ENCODE measurements around the gene GSTO1. TPM values are rescaled to one million over a fixed set of nuclear protein-coding genes. Genes with fewer than 3 reads are reported as not detected.

Gene GSTO1
- total RNA-seq, 2 experiments from 2014 or later, result 129 to 139 TPM

DNA sequence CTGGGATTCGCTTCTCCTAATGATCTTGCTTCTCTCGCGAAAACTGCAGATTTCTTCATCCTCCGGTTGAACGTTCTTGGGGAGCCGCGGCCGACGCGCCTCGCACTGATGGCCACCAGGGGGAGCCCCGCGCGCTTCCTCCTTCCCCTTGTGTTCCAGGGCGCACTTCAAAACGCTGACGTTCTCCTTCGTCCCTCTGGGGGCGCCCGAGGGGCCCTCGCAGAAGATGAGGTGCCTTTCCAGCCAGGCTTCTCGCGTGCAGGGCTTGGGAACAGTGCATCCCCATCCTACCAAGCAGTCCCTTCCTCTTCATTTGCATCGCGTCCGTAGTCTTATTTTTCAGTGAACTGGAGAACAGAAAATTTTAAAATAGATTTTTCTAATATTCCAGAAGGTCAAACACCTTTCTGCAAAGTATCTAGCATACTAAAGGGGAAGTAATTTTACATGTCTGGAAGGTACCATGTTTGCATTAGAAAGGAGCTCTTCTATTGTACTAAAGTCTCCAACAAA, 36.8 kb downstream of the GSTO1 start:
- peak; percentile 89 for DNase-seq
- POLR2A ChIA-PET, result no interaction called here
- Mint-ChIP-seq H3K9me3 (no peaks in the 10 kb centered on the region), H3K27me3 (peaks cover 18% of the 10 kb centered on the region), H3K4me1 (peaks cover 14% of the 10 kb centered on the region), H3K36me3 (ENCODE audit: low read depth) (no peaks in the 10 kb centered on the region), H3K27ac (no peak overlapping the region), H3K4me3 (no peak overlapping the region)
- CTCF ChIA-PET, result interaction anchor here (0.6 to 5.0 kb wide), 25 partner anchors 8 to 518 kb away, joined by 3 to 82 read pairs (median 5); partner anchors contain the start of genes CFAP58 and GSTO1

- CTCF ChIA-PET, result interaction anchor here (0.8 to 5.0 kb wide), 10 partner anchors 9 to 97 kb away, joined by 3 to 82 read pairs (median 4); partner anchors contain the start of gene CFAP58
- H3K27ac Mint-ChIP-seq, result no peak overlapping the region
- H3K27me3 Mint-ChIP-seq, result peaks cover 14% of the 10 kb centered on the region
- POLR2A ChIA-PET, result no interaction called here
- no peak for DNase-seq
- no peaks in the 10 kb centered on the region for H3K36me3 Mint-ChIP-seq (ENCODE audit: low read depth)
- no peak overlapping the region for H3K4me3 Mint-ChIP-seq
- peaks cover 14% of the 10 kb centered on the region for H3K4me1 Mint-ChIP-seq
- no peaks in the 10 kb centered on the region for H3K9me3 Mint-ChIP-seq
Measured at GRCh38 chr10:104293011-104293410, 38.3 kb downstream of the GSTO1 start.

GRCh38 chr10:104293781-104294321, 39.2 kb downstream of the GSTO1 start:
- peaks cover 14% of the 10 kb centered on the region for H3K4me1 Mint-ChIP-seq
- DNase-seq, result no peak
- no peak overlapping the region for H3K27ac Mint-ChIP-seq
- no peaks in the 10 kb centered on the region for H3K9me3 Mint-ChIP-seq
- no peak overlapping the region for H3K4me3 Mint-ChIP-seq
- CTCF ChIA-PET, result interaction anchor here (1.2 to 5.0 kb wide), 5 partner anchors 12 to 59 kb away, joined by 3 to 82 read pairs (median 18); partner anchors contain the start of genes CFAP58 and ITPRIP
- no peaks in the 10 kb centered on the region for H3K36me3 Mint-ChIP-seq (ENCODE audit: low read depth)
- POLR2A ChIA-PET, result no interaction called here
- H3K27me3 Mint-ChIP-seq, result peaks cover 14% of the 10 kb centered on the region

DNA sequence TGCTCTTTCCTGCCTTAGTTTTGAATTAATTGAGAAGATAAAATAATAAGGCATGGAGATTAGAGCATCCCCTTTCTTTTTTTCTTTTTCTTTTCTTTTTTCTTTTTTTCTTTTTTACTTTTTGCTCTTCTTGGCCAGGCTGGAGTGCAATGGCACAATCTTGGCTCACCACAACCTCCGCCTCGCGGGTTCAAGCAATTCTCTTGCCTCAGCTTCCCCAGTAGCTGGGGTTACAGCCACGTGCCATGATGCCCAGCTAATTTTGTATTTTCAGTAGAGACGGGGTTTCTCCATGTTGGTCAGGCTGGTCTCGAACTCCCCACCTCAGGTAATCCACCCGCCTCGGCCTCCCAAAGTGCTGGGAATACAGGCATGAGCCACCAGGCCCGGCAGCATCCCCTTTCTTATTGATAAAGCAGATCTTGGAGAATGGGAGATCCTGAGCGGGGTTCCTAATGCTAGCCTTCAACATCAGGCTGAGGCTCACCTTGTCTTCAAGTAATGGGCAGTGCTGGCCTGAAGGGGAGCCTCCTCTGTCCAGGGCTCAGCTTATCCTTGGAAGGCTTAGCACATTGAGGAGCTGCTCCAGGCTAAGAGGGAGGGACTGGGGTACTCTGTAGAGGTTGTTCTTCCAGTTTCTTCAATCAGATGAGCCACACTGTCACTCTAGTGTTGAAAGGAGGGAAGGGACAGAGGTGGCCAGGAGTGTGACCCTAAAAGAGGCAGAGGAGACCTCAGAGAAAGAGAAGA, 42.2 kb downstream of the GSTO1 start:
- no peaks in the 10 kb centered on the region for H3K27me3 Mint-ChIP-seq
- H3K4me3 Mint-ChIP-seq, result no peak overlapping the region
- CTCF ChIA-PET, result interaction anchor here (1.0 to 3.7 kb wide), 7 partner anchors 9 to 56 kb away, joined by 3 to 26 read pairs (median 15); partner anchors contain the start of gene CFAP58
- DNase-seq, result no peak
- peaks cover 2% of the 10 kb centered on the region for H3K36me3 Mint-ChIP-seq (ENCODE audit: low read depth)
- peaks cover 3% of the 10 kb centered on the region for H3K9me3 Mint-ChIP-seq
- no peak overlapping the region for H3K27ac Mint-ChIP-seq
- POLR2A ChIA-PET, result no interaction called here
- H3K4me1 Mint-ChIP-seq, result peaks cover 29% of the 10 kb centered on the region

GRCh38 chr10:104297697-104298660, 43.3 kb downstream of the GSTO1 start:
- Mint-ChIP-seq H3K27ac (no peak overlapping the region), H3K9me3 (peaks cover 3% of the 10 kb centered on the region), H3K4me3 (no peak overlapping the region), H3K27me3 (no peaks in the 10 kb centered on the region), H3K36me3 (ENCODE audit: low read depth) (peaks cover 9% of the 10 kb centered on the region), H3K4me1 (peaks cover 26% of the 10 kb centered on the region)
- CTCF ChIA-PET, result interaction anchor here (1.0 to 3.4 kb wide), 10 partner anchors 8 to 56 kb away, joined by 3 to 26 read pairs (median 6); partner anchors contain the start of gene CFAP58
- peak; percentile 22 for DNase-seq
- POLR2A ChIA-PET, result no interaction called here

GRCh38 chr10:104299031-104299904, 44.6 kb downstream of the GSTO1 start:
- H3K4me3 Mint-ChIP-seq, result no peak overlapping the region
- CTCF ChIA-PET, result interaction anchor here (0.6 to 3.3 kb wide), 12 partner anchors 13 to 497 kb away, joined by 3 to 15 read pairs (median 4); partner anchors contain the start of gene CFAP58

DNA sequence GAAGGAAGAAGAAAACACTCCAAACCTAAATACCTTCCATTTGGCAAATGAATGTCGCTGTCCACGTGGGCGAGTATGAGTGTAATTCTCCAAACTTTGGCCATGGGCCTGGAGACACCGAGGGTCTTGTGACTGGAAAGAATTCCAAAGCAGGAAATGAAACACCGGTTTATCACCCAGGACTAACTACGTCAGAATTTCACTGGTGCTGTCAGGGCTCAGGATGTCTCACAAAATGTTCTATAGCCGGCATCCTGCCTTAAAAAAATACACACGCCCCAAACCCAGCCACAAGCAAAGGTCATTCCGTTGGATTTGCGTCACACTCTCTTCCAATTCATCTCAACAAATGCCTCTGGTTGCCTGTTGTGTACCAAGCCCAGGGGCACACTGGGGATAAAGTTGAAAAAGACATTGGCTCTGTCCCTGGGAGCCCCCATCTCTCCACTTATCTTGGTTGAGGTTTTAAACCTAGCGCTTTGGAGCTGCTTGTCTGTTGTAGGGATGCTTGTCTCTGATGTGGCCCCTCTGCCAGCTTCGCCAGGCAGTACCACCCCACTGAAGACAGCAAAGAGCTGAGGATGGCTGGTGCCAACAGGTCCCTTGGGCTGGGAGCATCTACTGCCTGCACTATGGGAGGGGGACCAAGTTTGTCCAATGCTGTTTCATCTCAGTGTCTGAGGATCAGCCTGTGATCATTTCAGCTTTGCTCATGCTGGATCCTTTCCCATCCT, 45.5 kb downstream of the GSTO1 start:
- ChIA-PET POLR2A (interaction anchor here (0.5 kb wide), 1 partner anchor 325 kb away, joined by 4 read pairs; no protein-coding TSS in a partner anchor), CTCF (interaction anchor here (0.8 to 3.3 kb wide), 8 partner anchors 12 to 53 kb away, joined by 3 to 15 read pairs (median 4); partner anchors contain the start of gene CFAP58)
- no peak overlapping the region for H3K4me3 Mint-ChIP-seq
- H3K27me3 Mint-ChIP-seq, result no peaks in the 10 kb centered on the region
- peaks cover 8% of the 10 kb centered on the region for H3K9me3 Mint-ChIP-seq
- peaks cover 17% of the 10 kb centered on the region for H3K36me3 Mint-ChIP-seq (ENCODE audit: low read depth)
- DNase-seq, result no peak
- H3K27ac Mint-ChIP-seq, result peak overlapping the region; percentile 84
- H3K4me1 Mint-ChIP-seq, result peaks cover 40% of the 10 kb centered on the region

More at GRCh38 chr10:104299031-104299904, 44.6 kb downstream of the GSTO1 start:
- Mint-ChIP-seq H3K4me1 (peaks cover 34% of the 10 kb centered on the region), H3K27ac (no peak overlapping the region), H3K27me3 (no peaks in the 10 kb centered on the region), H3K9me3 (peaks cover 8% of the 10 kb centered on the region), H3K36me3 (ENCODE audit: low read depth) (peaks cover 17% of the 10 kb centered on the region)
- DNase-seq, result no peak
- POLR2A ChIA-PET, result interaction anchor here (0.5 kb wide), 1 partner anchor 326 kb away, joined by 4 read pairs; no protein-coding TSS in a partner anchor

GRCh38 chr10:104300736-104301292, 46.1 kb downstream of the GSTO1 start:
- no peak overlapping the region for H3K4me3 Mint-ChIP-seq
- H3K27me3 Mint-ChIP-seq, result no peaks in the 10 kb centered on the region
- ChIA-PET CTCF (interaction anchor here (0.8 to 3.3 kb wide), 5 partner anchors 17 to 53 kb away, joined by 3 to 15 read pairs (median 4); partner anchors contain the start of gene CFAP58), POLR2A (no interaction called here)
- peaks cover 8% of the 10 kb centered on the region for H3K9me3 Mint-ChIP-seq
- peaks cover 43% of the 10 kb centered on the region for H3K4me1 Mint-ChIP-seq
- H3K36me3 Mint-ChIP-seq (ENCODE audit: low read depth), result peaks cover 17% of the 10 kb centered on the region
- peak; percentile 45 for DNase-seq
- H3K27ac Mint-ChIP-seq, result peak overlapping the region; percentile 84

- peaks cover 17% of the 10 kb centered on the region for H3K36me3 Mint-ChIP-seq (ENCODE audit: low read depth)
- H3K4me1 Mint-ChIP-seq, result peaks cover 56% of the 10 kb centered on the region
- H3K27me3 Mint-ChIP-seq, result no peaks in the 10 kb centered on the region
- ChIA-PET CTCF (interaction anchor here (0.9 to 2.6 kb wide), 2 partner anchors 10 to 52 kb away, joined by 3 to 11 read pairs; partner anchors contain the start of gene CFAP58), POLR2A (no interaction called here)
- H3K4me3 Mint-ChIP-seq, result no peak overlapping the region
- H3K9me3 Mint-ChIP-seq, result peaks cover 8% of the 10 kb centered on the region
- no peak overlapping the region for H3K27ac Mint-ChIP-seq
- DNase-seq, result no peak
Measured at GRCh38 chr10:104301907-104302690, 47.4 kb downstream of the GSTO1 start.

Measured in activated CD4-positive, alpha-beta T cell treated with anti-CD3 and anti-CD28 coated beads, Interleukin-2, amount 10 ng/mL, durations not matched to agents 7 days and 5 days (primary cell).